Endodermal cell (in vitro differentiated cells): ENCODE data around the gene OSGIN1. TPM values are rescaled to one million over a fixed set of nuclear protein-coding genes. Genes with fewer than 3 reads are reported as not detected.

Source experiments
- DNase-seq: peaks from one replicate; pipeline ENCODE4 v3.0.0-alpha.2; 2017
- H3K27ac ChIP-seq: 2 replicates; pipeline ENCODE4 v1.5.1; 2013; ENCODE audit warnings: mild to moderate bottlenecking, low read depth, low read length, moderate library complexity
- H3K27me3 ChIP-seq: 2 replicates; pipeline ENCODE4 v1.6.1; 2013; ENCODE audit warnings: mild to moderate bottlenecking, low read length, moderate library complexity; ENCODE audit not compliant: insufficient read depth, control insufficient read depth, poor library complexity, severe bottlenecking
- H3K36me3 ChIP-seq: 2 replicates; pipeline ENCODE4 v1.7.0; 2013; ENCODE audit warnings: mild to moderate bottlenecking, low read length, moderate library complexity; ENCODE audit not compliant: control insufficient read depth, insufficient read depth
- H3K4me1 ChIP-seq: one replicate; pipeline ENCODE4 v1.7.0; 2013; ENCODE audit warnings: low read length; ENCODE audit not compliant: control insufficient read depth, insufficient read depth
- H3K4me3 ChIP-seq: 2 replicates; pipeline ENCODE4 v1.5.1; 2013; ENCODE audit warnings: mild to moderate bottlenecking, low read length, moderate library complexity
- H3K9ac ChIP-seq: 2 replicates; pipeline ENCODE4 v1.6.1; 2013; ENCODE audit warnings: mild to moderate bottlenecking, low read length, moderate library complexity; ENCODE audit not compliant: poor library complexity, severe bottlenecking; ENCODE audit errors: extremely low read depth
- H3K9me3 ChIP-seq: 2 replicates; pipeline ENCODE4 v1.6.1; 2013; ENCODE audit warnings: mild to moderate bottlenecking, low read length, moderate library complexity; ENCODE audit not compliant: control insufficient read depth
- H3K27ac Mint-ChIP-seq: 2 replicates; pipeline ENCODE4 v1.8.0; 2020; ENCODE audit warnings: mixed read lengths
- H3K27me3 Mint-ChIP-seq: 2 replicates; pipeline ENCODE4 v1.8.0; 2021; ENCODE audit warnings: mild to moderate bottlenecking, mixed read lengths; ENCODE audit not compliant: insufficient read depth
- H3K36me3 Mint-ChIP-seq: 2 replicates; pipeline ENCODE4 v1.8.0; 2020; ENCODE audit warnings: low read depth, mixed read lengths
- H3K4me1 Mint-ChIP-seq: 2 replicates; pipeline ENCODE4 v1.8.0; 2020; ENCODE audit warnings: mixed read lengths
- H3K4me3 Mint-ChIP-seq: 2 replicates; pipeline ENCODE4 v1.8.0; 2020; ENCODE audit warnings: mild to moderate bottlenecking, moderate library complexity, mixed read lengths
- H3K9me3 Mint-ChIP-seq: 2 replicates; pipeline ENCODE4 v1.8.0; 2020; ENCODE audit warnings: mild to moderate bottlenecking, mixed read lengths
- WGBS, 2 experiments: methylation state at CpG; one replicate each; pipeline versions ENCODE4 v1.1.5 to v1.1.7; 2013; ENCODE audit warnings: missing lambda C conversion rate in 2 of 2, mixed read lengths in 1 of 2; ENCODE audit not compliant: insufficient coverage in 1 of 2, insufficient read length in 1 of 2; 5-methylcytosine and 5-hydroxymethylcytosine counted together
- total RNA-seq, 2 donors: library from RNA; stranded (reverse); fragmentation: NEBNext Ultra II Directional in 1 of 2; extraction: Animal tissue kit (Norgen Biotek cat#: 25700) in 1 of 2; gene quantifications; 2 replicates in 1 of 2; 3 replicates in 1 of 2; pipeline ENCODE4 v1.2.1, GENCODE V29; 2021
- TF ChIP-seq, protein P1 (sequence below): fragments of 200-600 bp; sonication (generic); conservative IDR thresholded peaks from 2 replicates; pipeline ENCODE4 v1.5.0; 2021; ENCODE audit warnings: antibody characterized with exemption, mild to moderate bottlenecking

Gene OSGIN1
- total RNA-seq, 2 donors from 2014 or later, result 1.6 to 2.7 TPM

DNA sequence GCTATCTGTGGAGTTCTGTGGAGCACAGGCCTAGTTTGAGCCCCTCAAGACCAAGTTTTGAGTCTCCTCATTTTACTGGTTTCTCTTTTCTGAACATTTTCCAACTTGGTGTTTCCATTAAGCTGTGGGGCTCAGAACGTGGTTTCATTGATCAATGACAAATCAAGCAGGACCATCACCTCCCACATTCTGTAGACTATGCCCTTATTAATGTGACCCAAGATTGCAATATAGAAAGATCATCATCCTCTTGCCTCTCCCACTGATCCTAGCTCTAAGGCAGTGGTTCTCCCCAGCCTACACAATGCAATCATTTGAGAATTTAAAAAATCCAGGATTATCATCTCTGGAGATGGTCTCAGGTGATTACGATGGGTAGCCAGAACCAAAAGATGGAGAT is 15.8 kb upstream of the OSGIN1 start:
- no peak for DNase-seq
- H3K36me3 Mint-ChIP-seq, result peaks cover 10% of the 10 kb centered on the region
- no peaks in the 10 kb centered on the region for H3K27me3 Mint-ChIP-seq
- no peak overlapping the region for H3K4me3 Mint-ChIP-seq
- no peaks in the 10 kb centered on the region for H3K4me1 Mint-ChIP-seq
- TF ChIP-seq, protein P1, sequence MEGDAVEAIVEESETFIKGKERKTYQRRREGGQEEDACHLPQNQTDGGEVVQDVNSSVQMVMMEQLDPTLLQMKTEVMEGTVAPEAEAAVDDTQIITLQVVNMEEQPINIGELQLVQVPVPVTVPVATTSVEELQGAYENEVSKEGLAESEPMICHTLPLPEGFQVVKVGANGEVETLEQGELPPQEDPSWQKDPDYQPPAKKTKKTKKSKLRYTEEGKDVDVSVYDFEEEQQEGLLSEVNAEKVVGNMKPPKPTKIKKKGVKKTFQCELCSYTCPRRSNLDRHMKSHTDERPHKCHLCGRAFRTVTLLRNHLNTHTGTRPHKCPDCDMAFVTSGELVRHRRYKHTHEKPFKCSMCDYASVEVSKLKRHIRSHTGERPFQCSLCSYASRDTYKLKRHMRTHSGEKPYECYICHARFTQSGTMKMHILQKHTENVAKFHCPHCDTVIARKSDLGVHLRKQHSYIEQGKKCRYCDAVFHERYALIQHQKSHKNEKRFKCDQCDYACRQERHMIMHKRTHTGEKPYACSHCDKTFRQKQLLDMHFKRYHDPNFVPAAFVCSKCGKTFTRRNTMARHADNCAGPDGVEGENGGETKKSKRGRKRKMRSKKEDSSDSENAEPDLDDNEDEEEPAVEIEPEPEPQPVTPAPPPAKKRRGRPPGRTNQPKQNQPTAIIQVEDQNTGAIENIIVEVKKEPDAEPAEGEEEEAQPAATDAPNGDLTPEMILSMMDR, result no peak
- Histone ChIP-seq H3K4me3 (no peak overlapping the region), H3K36me3 (no peaks in the 10 kb centered on the region), H3K27ac (no peak overlapping the region), H3K9me3 (no peaks in the 10 kb centered on the region), H3K9ac (no peak overlapping the region), H3K4me1 (no peaks in the 10 kb centered on the region), H3K27me3 (no peaks in the 10 kb centered on the region)
- 80 to 95% methylated on average over 2 of the region's 2 CpGs for WGBS, 2 experiments
- no peaks in the 10 kb centered on the region for H3K9me3 Mint-ChIP-seq
- H3K27ac Mint-ChIP-seq, result no peak overlapping the region

DNA sequence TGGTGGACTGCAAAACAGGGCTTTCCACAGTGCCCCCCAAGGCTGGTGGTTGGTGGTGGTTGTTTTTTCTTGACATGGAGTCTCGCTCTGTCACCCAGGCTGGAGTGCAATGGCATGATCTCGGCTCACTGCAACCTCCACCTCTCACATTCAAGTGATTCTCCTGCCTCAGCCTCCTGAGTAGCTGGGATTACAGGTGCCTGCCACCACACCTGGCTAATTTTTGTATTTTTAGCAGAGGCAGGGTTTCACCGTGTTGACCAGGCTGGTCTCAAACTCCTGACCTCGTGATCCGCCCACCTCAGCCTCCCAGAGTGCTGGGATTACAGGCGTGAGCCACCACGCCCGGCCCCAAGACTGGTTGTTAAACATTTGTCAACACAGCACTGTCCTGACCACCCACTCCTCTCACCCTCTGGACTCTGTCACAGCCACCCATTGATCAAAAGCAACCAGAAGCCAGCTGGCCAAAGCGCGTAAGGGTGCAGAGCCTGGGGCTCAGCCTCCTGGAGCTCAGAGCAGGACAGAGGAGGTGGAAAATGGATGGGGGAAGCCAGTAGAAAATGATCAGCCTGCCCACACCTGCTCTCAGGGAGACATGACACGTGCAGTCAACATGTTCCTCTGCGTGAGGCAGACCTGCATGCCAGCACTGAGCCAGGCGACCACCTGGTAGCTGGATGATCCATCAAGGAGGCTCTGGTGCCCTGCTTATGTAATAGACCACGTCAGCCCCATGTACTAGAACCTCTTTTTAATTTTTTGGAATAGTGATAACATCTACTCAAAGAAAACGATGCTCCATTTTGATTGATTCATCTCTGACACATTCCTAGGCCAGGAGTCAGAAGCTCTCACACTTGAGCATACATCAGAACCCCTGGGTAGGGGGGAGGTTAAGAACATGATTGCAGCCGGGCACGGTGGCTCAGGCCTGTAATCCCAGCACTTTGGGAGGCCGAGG is 14.8 kb upstream of the OSGIN1 start:
- H3K9ac ChIP-seq, result no peak overlapping the region
- TF ChIP-seq, protein P1, result no peak
- H3K27ac ChIP-seq, result no peak overlapping the region
- DNase-seq, result no peak
- H3K4me1 ChIP-seq, result peaks cover 2% of the 10 kb centered on the region
- 91 to 92% methylated on average over 13 to 18 of the region's 18 CpGs for WGBS, 2 experiments
- no peaks in the 10 kb centered on the region for H3K9me3 Mint-ChIP-seq
- no peaks in the 10 kb centered on the region for H3K27me3 ChIP-seq
- H3K4me3 Mint-ChIP-seq, result no peak overlapping the region
- peaks cover 10% of the 10 kb centered on the region for H3K36me3 Mint-ChIP-seq
- no peaks in the 10 kb centered on the region for H3K36me3 ChIP-seq
- H3K4me3 ChIP-seq, result no peak overlapping the region
- no peaks in the 10 kb centered on the region for H3K9me3 ChIP-seq
- H3K4me1 Mint-ChIP-seq, result peaks cover 4% of the 10 kb centered on the region
- H3K27ac Mint-ChIP-seq, result no peak overlapping the region
- H3K27me3 Mint-ChIP-seq, result peaks cover 4% of the 10 kb centered on the region

DNA sequence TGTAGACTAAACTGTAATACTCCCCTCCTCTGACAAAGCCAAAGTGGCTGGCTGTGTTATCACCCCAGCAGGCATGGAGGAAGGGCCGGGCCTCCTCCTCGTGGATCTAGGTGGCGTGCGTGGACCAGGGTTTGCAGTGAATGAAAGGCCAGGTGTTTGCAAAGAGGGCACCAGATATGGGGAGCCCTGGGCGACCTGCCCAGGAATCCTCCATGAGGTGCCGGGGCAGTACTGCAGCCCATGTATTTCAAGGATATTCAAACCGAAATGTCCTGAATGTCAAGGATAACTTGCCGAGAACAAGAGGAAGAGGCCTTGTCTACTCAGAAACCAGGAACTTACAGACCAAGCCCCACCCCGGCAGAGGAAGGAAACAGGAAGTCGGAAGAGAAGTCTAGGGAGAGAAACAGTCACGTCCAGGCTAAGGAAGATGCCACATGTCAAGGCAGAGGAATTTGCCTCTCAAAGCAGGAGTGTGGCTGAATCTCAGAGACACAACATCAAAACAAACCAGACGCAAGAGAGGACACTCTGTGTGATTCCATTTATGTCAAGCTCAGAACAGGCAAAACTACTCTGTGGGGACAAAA is 13.7 kb upstream of the OSGIN1 start:
- H3K4me1 Mint-ChIP-seq, result peaks cover 4% of the 10 kb centered on the region
- TF ChIP-seq, protein P1, result peak; percentile 19
- no peaks in the 10 kb centered on the region for H3K9me3 Mint-ChIP-seq

More for the DNA sequence above, 13.7 kb upstream of the OSGIN1 start:
- Mint-ChIP-seq H3K4me3 (no peak overlapping the region), H3K27ac (no peak overlapping the region), H3K27me3 (peaks cover 6% of the 10 kb centered on the region), H3K36me3 (peaks cover 12% of the 10 kb centered on the region)
- Histone ChIP-seq H3K9ac (no peak overlapping the region), H3K9me3 (no peaks in the 10 kb centered on the region), H3K36me3 (no peaks in the 10 kb centered on the region), H3K4me1 (peaks cover 7% of the 10 kb centered on the region), H3K4me3 (no peak overlapping the region), H3K27me3 (no peaks in the 10 kb centered on the region), H3K27ac (no peak overlapping the region)
- DNase-seq, result no peak
- 91 to 93% methylated on average over 12 of the region's 12 CpGs for WGBS, 2 experiments
